Stimulated activated naive CD8-positive, alpha-beta T cell treated with anti-CD3 and anti-CD28 coated beads, Interleukin-15, Interleukin-2, amounts not matched to agents 100 ng/mL and 50 ng/mL, for 24 hours (primary cell): Measurements from ENCODE around the gene SERPINA5.
"Not testable (repeated sequence)": the region's sequence is repeated elsewhere in the genome, so short reads cannot be mapped to it uniquely, and the experiment has no call there.

ENCODE experiments used
- H3K27ac Mint-ChIP-seq: one replicate; pipeline ENCODE4 v1.8.0; 2021; ENCODE audit warnings: mild to moderate bottlenecking, mixed read lengths
- H3K27me3 Mint-ChIP-seq: one replicate; pipeline ENCODE4 v1.8.0; 2021; ENCODE audit warnings: mixed read lengths
- H3K36me3 Mint-ChIP-seq: one replicate; pipeline ENCODE4 v1.8.0; 2021; ENCODE audit warnings: low read depth, mixed read lengths
- H3K4me1 Mint-ChIP-seq: one replicate; pipeline ENCODE4 v1.8.0; 2021; ENCODE audit warnings: low read depth, mixed read lengths
- H3K4me3 Mint-ChIP-seq: one replicate; pipeline ENCODE4 v1.8.0; 2021; ENCODE audit warnings: mild to moderate bottlenecking, mixed read lengths
- H3K9me3 Mint-ChIP-seq: one replicate; pipeline ENCODE4 v1.8.0; 2021; ENCODE audit warnings: mixed read lengths

SERPINA5 gene

GRCh38 chr14:94598816-94599655, 17.8 kb downstream of the SERPINA5 start:
- no peaks in the 10 kb centered on the region for H3K27me3 Mint-ChIP-seq
- H3K4me3 Mint-ChIP-seq = no peak overlapping the region
- H3K9me3 Mint-ChIP-seq = no peaks in the 10 kb centered on the region
- H3K4me1 Mint-ChIP-seq = no peaks in the 10 kb centered on the region
- no peaks in the 10 kb centered on the region for H3K36me3 Mint-ChIP-seq
- H3K27ac Mint-ChIP-seq = no peak overlapping the region

- Mint-ChIP-seq H3K36me3 (no peaks in the 10 kb centered on the region), H3K9me3 (no peaks in the 10 kb centered on the region), H3K4me1 (no peaks in the 10 kb centered on the region), H3K27me3 (no peaks in the 10 kb centered on the region), H3K4me3 (no peak overlapping the region), H3K27ac (no peak overlapping the region)
Measured at GRCh38 chr14:94599656-94600004, 18.4 kb downstream of the SERPINA5 start.

DNA sequence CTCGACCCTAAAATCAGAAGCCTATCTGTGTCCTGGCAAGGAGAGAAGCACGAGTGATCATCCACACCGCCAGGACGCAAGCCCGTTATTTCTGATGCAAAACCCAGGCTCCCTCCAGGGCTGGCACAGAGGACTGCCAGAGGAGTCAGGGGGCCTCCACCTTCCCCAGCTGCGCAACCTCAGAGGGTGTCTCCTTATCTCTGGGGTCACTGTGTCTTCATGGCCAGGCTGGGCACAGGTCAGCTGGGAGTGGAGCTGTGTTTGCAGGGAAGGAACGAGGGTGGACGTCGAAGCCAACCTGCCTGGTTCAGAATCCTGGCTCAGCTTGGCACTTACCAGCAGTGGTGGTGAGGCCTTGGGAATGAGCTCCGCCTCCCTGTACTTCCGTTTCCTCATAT, 18.9 kb downstream of the SERPINA5 start:
- Mint-ChIP-seq H3K9me3 (no peaks in the 10 kb centered on the region), H3K27me3 (no peaks in the 10 kb centered on the region), H3K27ac (no peak overlapping the region), H3K36me3 (no peaks in the 10 kb centered on the region), H3K4me1 (no peaks in the 10 kb centered on the region), H3K4me3 (no peak overlapping the region)

- H3K27me3 Mint-ChIP-seq = no peaks in the 10 kb centered on the region
- no peak overlapping the region for H3K4me3 Mint-ChIP-seq
- no peak overlapping the region for H3K27ac Mint-ChIP-seq
- no peaks in the 10 kb centered on the region for H3K9me3 Mint-ChIP-seq
- H3K4me1 Mint-ChIP-seq = no peaks in the 10 kb centered on the region
- H3K36me3 Mint-ChIP-seq = no peaks in the 10 kb centered on the region
Measured at GRCh38 chr14:94601884-94602391, 20.7 kb downstream of the SERPINA5 start.

GRCh38 chr14:94602722-94603121, 21.5 kb downstream of the SERPINA5 start:
- H3K4me1 Mint-ChIP-seq = no peaks in the 10 kb centered on the region

GRCh38 chr14:94605361-94605760, 24.1 kb downstream of the SERPINA5 start:
- H3K4me1 Mint-ChIP-seq = no peaks in the 10 kb centered on the region
- H3K36me3 Mint-ChIP-seq = no peaks in the 10 kb centered on the region
- H3K27ac Mint-ChIP-seq = no peak overlapping the region

More at GRCh38 chr14:94602722-94603121, 21.5 kb downstream of the SERPINA5 start:
- Mint-ChIP-seq H3K27ac (no peak overlapping the region), H3K36me3 (no peaks in the 10 kb centered on the region), H3K9me3 (no peaks in the 10 kb centered on the region), H3K4me3 (no peak overlapping the region), H3K27me3 (no peaks in the 10 kb centered on the region)

GRCh38 chr14:94608966-94609365, 27.7 kb downstream of the SERPINA5 start:
- not testable (repeated sequence) for H3K4me1 Mint-ChIP-seq, H3K27me3 Mint-ChIP-seq, H3K9me3 Mint-ChIP-seq, H3K36me3 Mint-ChIP-seq, H3K4me3 Mint-ChIP-seq, H3K27ac Mint-ChIP-seq

More at GRCh38 chr14:94605361-94605760, 24.1 kb downstream of the SERPINA5 start:
- H3K27me3 Mint-ChIP-seq = no peaks in the 10 kb centered on the region
- peaks cover 8% of the 10 kb centered on the region for H3K9me3 Mint-ChIP-seq
- no peak overlapping the region for H3K4me3 Mint-ChIP-seq

DNA sequence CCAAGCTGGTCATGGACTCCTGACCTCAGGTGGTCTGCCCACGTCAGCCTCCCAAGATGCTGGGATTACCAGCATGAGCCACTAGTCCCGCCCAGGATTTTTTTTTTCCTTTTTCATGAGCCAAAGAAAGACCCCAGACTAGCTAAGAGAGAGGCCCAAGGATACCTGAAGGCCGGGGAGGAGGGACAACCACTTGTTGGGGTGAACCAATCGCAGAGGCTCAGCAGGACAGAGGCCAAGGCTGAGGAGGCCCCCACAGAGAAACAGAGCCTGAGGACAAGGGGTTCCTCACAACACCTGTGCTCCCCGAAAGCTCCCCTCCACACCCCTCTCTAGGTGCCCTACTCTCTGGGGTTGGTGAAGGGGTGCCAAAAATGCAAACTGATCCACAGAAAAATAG, 30.0 kb downstream of the SERPINA5 start:
- peaks cover 8% of the 10 kb centered on the region for H3K9me3 Mint-ChIP-seq
- H3K36me3 Mint-ChIP-seq = no peaks in the 10 kb centered on the region
- no peak overlapping the region for H3K4me3 Mint-ChIP-seq
- H3K4me1 Mint-ChIP-seq = no peaks in the 10 kb centered on the region
- H3K27me3 Mint-ChIP-seq = no peaks in the 10 kb centered on the region
- no peak overlapping the region for H3K27ac Mint-ChIP-seq

GRCh38 chr14:94612174-94612573, 30.9 kb downstream of the SERPINA5 start, which contains the start of gene SERPINA3:
Gene SERPINA3, plus strand, starts transcription at chr14:94612391. Its CDS starts 2,051 bp downstream, at chr14:94614442.
- no peak within 1 kb of the TSS for H3K27ac Mint-ChIP-seq
- H3K9me3 Mint-ChIP-seq = peaks cover 13% of the 10 kb centered on the region
- H3K4me1 Mint-ChIP-seq = no peaks in the 10 kb centered on the region
- H3K36me3 Mint-ChIP-seq = no peaks in the 10 kb centered on the region
- no peak within 1 kb of the TSS for H3K4me3 Mint-ChIP-seq
- no peaks in the 10 kb centered on the region for H3K27me3 Mint-ChIP-seq

DNA sequence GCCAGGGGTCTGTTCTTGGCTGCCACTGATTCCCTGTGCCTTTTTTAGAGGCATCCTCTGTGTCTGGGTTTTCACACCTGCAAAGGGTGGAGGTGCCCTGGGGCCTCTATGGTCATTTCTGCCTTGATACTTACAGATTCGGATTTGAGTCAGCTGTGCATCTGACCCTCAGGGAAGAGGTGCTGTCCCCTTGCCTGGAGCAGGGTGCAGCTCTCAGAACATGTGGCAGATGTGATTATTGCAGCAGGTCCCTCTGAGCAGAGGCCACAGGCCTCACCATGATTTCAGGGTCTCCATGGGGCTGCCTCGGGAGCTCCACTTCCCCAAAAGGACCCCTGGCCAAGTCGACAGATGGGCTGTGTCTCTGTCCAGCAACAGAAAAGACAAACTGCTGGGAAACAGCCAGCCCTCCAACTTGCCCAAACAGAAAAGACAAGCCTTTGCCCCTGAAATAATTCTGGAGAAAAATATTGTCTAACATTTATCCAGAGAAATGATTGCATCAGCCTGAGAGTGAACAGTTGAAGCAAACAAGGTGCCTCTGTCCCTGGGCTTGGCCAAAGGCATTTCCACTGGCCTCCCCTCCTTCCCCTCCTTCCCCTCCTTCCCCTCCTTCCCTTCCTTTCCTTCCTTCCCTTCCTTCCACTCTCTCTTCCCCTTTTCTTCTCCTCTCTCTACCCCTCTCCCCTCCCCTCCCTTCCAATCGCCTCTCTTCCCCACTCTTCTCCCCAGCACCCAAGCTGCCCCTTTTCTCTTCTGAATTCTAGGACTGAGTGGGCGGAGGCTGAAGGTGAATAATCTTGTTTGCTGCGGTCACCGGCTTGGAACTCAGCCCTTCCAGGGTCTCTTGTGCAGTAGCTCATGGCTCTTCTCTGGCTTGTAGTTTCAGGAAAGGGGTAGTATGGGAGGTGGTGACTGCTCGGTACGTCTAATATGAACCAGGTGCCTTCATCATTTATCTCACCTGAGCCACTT, 31.6 kb downstream of the SERPINA5 start:
- no peak overlapping the region for H3K27ac Mint-ChIP-seq
- no peak overlapping the region for H3K4me3 Mint-ChIP-seq
- H3K4me1 Mint-ChIP-seq = no peaks in the 10 kb centered on the region
- H3K27me3 Mint-ChIP-seq = no peaks in the 10 kb centered on the region
- no peaks in the 10 kb centered on the region for H3K36me3 Mint-ChIP-seq
- peaks cover 13% of the 10 kb centered on the region for H3K9me3 Mint-ChIP-seq

- Mint-ChIP-seq H3K36me3 (no peaks in the 10 kb centered on the region), H3K4me3 (no peak overlapping the region), H3K4me1 (no peaks in the 10 kb centered on the region)
Measured at GRCh38 chr14:94613720-94614644, 32.8 kb downstream of the SERPINA5 start.

DNA sequence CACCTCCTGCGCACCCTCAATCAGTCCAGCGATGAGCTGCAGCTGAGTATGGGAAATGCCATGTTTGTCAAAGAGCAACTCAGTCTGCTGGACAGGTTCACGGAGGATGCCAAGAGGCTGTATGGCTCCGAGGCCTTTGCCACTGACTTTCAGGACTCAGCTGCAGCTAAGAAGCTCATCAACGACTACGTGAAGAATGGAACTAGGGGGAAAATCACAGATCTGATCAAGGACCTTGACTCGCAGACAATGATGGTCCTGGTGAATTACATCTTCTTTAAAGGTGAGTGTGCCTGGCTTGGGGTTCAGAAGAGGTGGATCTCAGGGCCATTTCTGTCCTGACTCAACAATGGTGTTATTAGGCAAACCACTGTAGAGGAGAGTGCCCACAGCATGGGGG, 33.6 kb downstream of the SERPINA5 start:
- no peaks in the 10 kb centered on the region for H3K36me3 Mint-ChIP-seq
- H3K4me3 Mint-ChIP-seq = no peak overlapping the region
- no peaks in the 10 kb centered on the region for H3K4me1 Mint-ChIP-seq
- no peak overlapping the region for H3K27ac Mint-ChIP-seq
- H3K27me3 Mint-ChIP-seq = no peaks in the 10 kb centered on the region
- peaks cover 19% of the 10 kb centered on the region for H3K9me3 Mint-ChIP-seq

More at GRCh38 chr14:94613720-94614644, 32.8 kb downstream of the SERPINA5 start:
- Mint-ChIP-seq H3K9me3 (peaks cover 19% of the 10 kb centered on the region), H3K27me3 (no peaks in the 10 kb centered on the region), H3K27ac (no peak overlapping the region)

DNA sequence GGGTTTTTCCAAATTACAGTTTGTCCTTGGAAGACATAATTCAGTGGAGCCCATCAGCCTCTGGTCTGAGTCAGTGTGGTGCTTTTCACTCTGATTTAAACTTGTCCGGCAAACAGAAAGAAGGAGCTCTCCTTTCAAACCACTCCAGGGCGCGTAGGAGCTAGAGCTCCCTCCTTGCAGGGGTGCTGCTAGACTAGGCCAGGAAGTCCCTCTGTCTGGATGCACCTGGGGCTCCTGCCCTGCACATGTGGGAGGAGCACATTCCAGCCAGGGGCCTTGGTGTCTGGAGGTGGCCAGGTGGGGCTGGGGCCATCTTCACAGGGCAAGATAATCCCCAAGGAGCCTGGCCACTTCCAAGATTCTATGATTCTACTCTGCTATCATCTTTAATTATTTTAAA, 34.0 kb downstream of the SERPINA5 start:
- H3K9me3 Mint-ChIP-seq = peaks cover 22% of the 10 kb centered on the region
- no peak overlapping the region for H3K4me3 Mint-ChIP-seq
- no peaks in the 10 kb centered on the region for H3K27me3 Mint-ChIP-seq

More for the DNA sequence above, 34.0 kb downstream of the SERPINA5 start:
- Mint-ChIP-seq H3K36me3 (no peaks in the 10 kb centered on the region), H3K4me1 (no peaks in the 10 kb centered on the region), H3K27ac (no peak overlapping the region)
